H1 (cell line): ENCODE results near the gene CDC37. TPM values are rescaled to one million over a fixed set of nuclear protein-coding genes. Genes with fewer than 3 reads are reported as not detected.
A peak's percentile ranks its signal among the peaks of the same experiment; 100 is the strongest.

ENCODE experiments used
- CTCF ChIA-PET: fragments of 300-600 bp; sonication (Branson Sonifier 250); formaldehyde crosslinking; loops from one replicate; lab custom pipeline; 2021; ENCODE audit not compliant: partially characterized antibody; lab: Charles Lee
- POLR2A ChIA-PET: fragments of 300-600 bp; sonication (Branson Sonifier 250); formaldehyde crosslinking; loops from one replicate; lab custom pipeline; 2021; ENCODE audit warnings: inconsistent platforms; ENCODE audit not compliant: partially characterized antibody; lab: Charles Lee
- DNase-seq, 2 experiments: peaks; one replicate each; pipeline versions ENCODE4 v3.0.0 to v3.0.0-alpha.2; 2010 to 2022; ENCODE audit warnings: low spot score in 2 of 2, low read depth in 1 of 2, mixed read lengths in 1 of 2
- FAIRE-seq: peaks from 2 replicates; lab custom pipeline; 2011; peaks lifted over from hg19 to GRCh38; lab: Jason Lieb, UNC
- H2AFZ ChIP-seq: 2 replicates; pipeline ENCODE4 v1.8.1; 2012; ENCODE audit warnings: low read length, inconsistent platforms
- H2AK5ac ChIP-seq: 2 replicates; pipeline ENCODE4 v1.6.1; 2013; ENCODE audit warnings: low read depth, low read length
- H2BK120ac ChIP-seq: replicated peaks from 2 replicates; pipeline ENCODE3; 2013; ENCODE audit warnings: low read depth, low read length, inconsistent platforms
- H2BK12ac ChIP-seq: 2 replicates; pipeline ENCODE4 v1.6.1; 2013; ENCODE audit warnings: low read depth, low read length
- H2BK15ac ChIP-seq: 2 replicates; pipeline ENCODE4 v1.6.1; 2013; ENCODE audit warnings: low read length
- H2BK20ac ChIP-seq: 2 replicates; pipeline ENCODE4 v1.6.1; 2013; ENCODE audit warnings: low read length
- H2BK5ac ChIP-seq: 2 replicates; pipeline ENCODE4 v1.6.1; 2013; ENCODE audit warnings: low read depth, low read length
- H3K14ac ChIP-seq: 2 replicates; pipeline ENCODE4 v1.6.1; 2013; ENCODE audit warnings: inconsistent platforms; ENCODE audit not compliant: insufficient read length
- H3K18ac ChIP-seq: 2 replicates; pipeline ENCODE4 v1.6.1; 2013; ENCODE audit warnings: low read length; ENCODE audit errors: extremely low read depth
- H3K23ac ChIP-seq: 2 replicates; pipeline ENCODE4 v1.6.1; 2013; ENCODE audit warnings: inconsistent platforms; ENCODE audit not compliant: insufficient read length
- H3K23me2 ChIP-seq: 2 replicates; pipeline ENCODE4 v1.6.1; 2013; ENCODE audit warnings: low read depth, low read length
- H3K27ac ChIP-seq: 2 replicates; pipeline ENCODE4 v1.6.1; 2011; ENCODE audit warnings: low read depth, low read length, inconsistent platforms
- H3K27me3 ChIP-seq, 4 experiments: replicated peaks in 1 of 4; 1 replicate in 1 of 4; 2 replicates in 3 of 4; pipeline versions ENCODE4 v1.6.1 to v1.8.1; 2011 to 2013; ENCODE audit warnings: low read length in 3 of 4, mild to moderate bottlenecking in 3 of 4, inconsistent platforms in 2 of 4, mixed read lengths in 2 of 4, moderate library complexity in 1 of 4; ENCODE audit not compliant: control insufficient read depth in 3 of 4, insufficient read depth in 3 of 4; ENCODE audit errors: extremely low read depth in 1 of 4
- H3K36me3 ChIP-seq, 4 experiments: 2 replicates each; pipeline versions ENCODE4 v1.6.1 to v1.8.1; 2011 to 2013; ENCODE audit warnings: mild to moderate bottlenecking in 4 of 4, low read length in 3 of 4, moderate library complexity in 2 of 4, control low read depth in 1 of 4, inconsistent platforms in 1 of 4; ENCODE audit not compliant: insufficient read depth in 4 of 4, control insufficient read depth in 2 of 4
- H3K4ac ChIP-seq: replicated peaks from 2 replicates; pipeline ENCODE3; 2013; ENCODE audit warnings: low read length, low read depth, mixed read lengths, inconsistent platforms; ENCODE audit not compliant: insufficient read length
- H3K4me1 ChIP-seq, 4 experiments: replicated peaks in 1 of 4; 1 replicate in 1 of 4; 2 replicates in 3 of 4; pipeline versions ENCODE4 v1.6.1 to v1.8.1; 2011 to 2013; ENCODE audit warnings: low read length in 3 of 4, inconsistent platforms in 2 of 4, mixed read lengths in 1 of 4; ENCODE audit not compliant: insufficient read depth in 4 of 4, control insufficient read depth in 3 of 4
- H3K4me2 ChIP-seq, 2 experiments: 2 replicates each; pipeline versions ENCODE4 v1.6.1 to v1.8.1; 2011 to 2013; ENCODE audit warnings: low read depth in 2 of 2, low read length in 2 of 2, control low read depth in 1 of 2, inconsistent platforms in 1 of 2, mild to moderate bottlenecking in 1 of 2; ENCODE audit not compliant: insufficient read depth in 1 of 2
- H3K4me3 ChIP-seq, 4 experiments: fragments of 200-600, 300-600 bp in 1 of 4; sonication (generic), shearing (Covaris generic), sonication (Bioruptor Twin) in 1 of 4; 2 replicates each; pipeline versions ENCODE4 v1.5.1 to v1.8.1; 2011 to 2016; ENCODE audit warnings: low read length in 4 of 4, low read depth in 3 of 4, control low read depth in 2 of 4, inconsistent platforms in 2 of 4, mild to moderate bottlenecking in 2 of 4, mixed read lengths in 1 of 4, moderate library complexity in 1 of 4; ENCODE audit not compliant: insufficient read depth in 2 of 4; ENCODE audit errors: extremely low read depth in 1 of 4
- H3K56ac ChIP-seq: replicated peaks from 2 replicates; pipeline ENCODE3; 2013; ENCODE audit warnings: low read depth, mild to moderate bottlenecking, mixed read lengths, low read length, inconsistent platforms; ENCODE audit not compliant: insufficient read length
- H3K79me1 ChIP-seq: 2 replicates; pipeline ENCODE4 v1.6.1; 2013; ENCODE audit warnings: low read depth, low read length, control low read depth
- H3K79me2 ChIP-seq, 2 experiments: 2 replicates each; pipeline versions ENCODE4 v1.6.1 to v1.8.1; 2012 to 2013; ENCODE audit warnings: low read length in 2 of 2, mild to moderate bottlenecking in 2 of 2, inconsistent platforms in 1 of 2; ENCODE audit not compliant: insufficient read depth in 2 of 2, control insufficient read depth in 1 of 2
- H3K9ac ChIP-seq, 4 experiments: replicated peaks in 1 of 4; 1 replicate in 1 of 4; 2 replicates in 3 of 4; pipeline versions ENCODE4 v1.6.1 to v1.8.1; 2011 to 2013; ENCODE audit warnings: low read depth in 3 of 4, low read length in 3 of 4, control low read depth in 2 of 4, mild to moderate bottlenecking in 2 of 4, moderate library complexity in 2 of 4, inconsistent platforms in 1 of 4; ENCODE audit errors: extremely low read depth in 1 of 4
- H3K9me3 ChIP-seq, 2 experiments: 2 replicates each; pipeline versions ENCODE4 v1.6.1 to v1.8.1; 2012 to 2013; ENCODE audit warnings: mild to moderate bottlenecking in 2 of 2, moderate library complexity in 2 of 2, control low read depth in 1 of 2, inconsistent platforms in 1 of 2, low read depth in 1 of 2, low read length in 1 of 2, mixed read lengths in 1 of 2; ENCODE audit not compliant: insufficient read depth in 2 of 2
- H4K20me1 ChIP-seq, 2 experiments: replicated peaks in 1 of 2; 2 replicates each; pipeline versions ENCODE3 to v1.8.1; 2011 to 2013; ENCODE audit warnings: inconsistent platforms in 2 of 2, low read length in 2 of 2, mild to moderate bottlenecking in 1 of 2; ENCODE audit not compliant: insufficient read depth in 2 of 2, control insufficient read depth in 1 of 2
- H4K5ac ChIP-seq: 2 replicates; pipeline ENCODE4 v1.6.1; 2013; ENCODE audit warnings: low read length, low read depth, mixed read lengths, inconsistent platforms; ENCODE audit not compliant: insufficient read length
- H4K8ac ChIP-seq: 2 replicates; pipeline ENCODE4 v1.8.0; 2013; ENCODE audit warnings: mild to moderate bottlenecking, moderate library complexity, low read length, inconsistent platforms; ENCODE audit not compliant: insufficient read depth; ENCODE audit errors: extremely low read depth
- H4K91ac ChIP-seq: replicated peaks from 2 replicates; pipeline ENCODE3; 2013; ENCODE audit warnings: low read length, mixed read lengths, inconsistent platforms; ENCODE audit not compliant: insufficient read length
- CTCF ChIP-seq, 3 experiments: IDR thresholded peaks; 1 replicate in 2 of 3; 2 replicates in 1 of 3; pipeline versions ENCODE4 v1.5.1 to v1.6.1; 2011; ENCODE audit warnings: low read length in 3 of 3, mild to moderate bottlenecking in 3 of 3, inconsistent platforms in 2 of 3, low read depth in 1 of 3, moderate library complexity in 1 of 3; ENCODE audit not compliant: insufficient read depth in 1 of 3; ENCODE audit errors: control extremely low read depth in 1 of 3
- HDAC6 ChIP-seq: IDR thresholded peaks from one replicate; pipeline ENCODE4 v1.7.1; 2012; ENCODE audit warnings: low read depth, mild to moderate bottlenecking, inconsistent platforms, low read length, moderate library complexity
- POU5F1 ChIP-seq: IDR thresholded peaks from 2 replicates; pipeline ENCODE4 v1.6.1; 2011; ENCODE audit warnings: low read depth, mild to moderate bottlenecking, low read length, moderate library complexity
- TCF12 ChIP-seq: IDR thresholded peaks from 2 replicates; pipeline ENCODE4 v1.6.1; 2011; ENCODE audit warnings: low read depth, mild to moderate bottlenecking, low read length
- TEAD4 ChIP-seq: IDR thresholded peaks from 2 replicates; pipeline ENCODE4 v1.6.1; 2012; ENCODE audit warnings: low read depth, low read length, inconsistent platforms, mixed read lengths
- WGBS, 2 experiments: shearing (Covaris generic) in 1 of 2; methylation state at CpG; one replicate each; pipeline versions ENCODE4 v1.1.6 to v1.1.7; 2013 to 2015; ENCODE audit warnings: low lambda C conversion rate in 2 of 2, mixed read lengths in 2 of 2, inconsistent platforms in 1 of 2, low coverage in 1 of 2, missing lambda C conversion rate in 1 of 2; ENCODE audit not compliant: insufficient replicate concordance in 2 of 2, insufficient coverage in 1 of 2, insufficient read length in 1 of 2; ENCODE audit errors: extremely low coverage in 1 of 2, missing lambda C conversion rate in 1 of 2; 5-methylcytosine and 5-hydroxymethylcytosine counted together
- polyA plus RNA-seq, 7 experiments: library from polyadenylated mRNA; depleted of rRNA in 3 of 7; stranded (reverse) in 5 of 7; unstranded in 2 of 7; fragments of >200 nt in 5 of 7; fragments of 200-250 nt in 2 of 7; gene quantifications; 1 replicate in 5 of 7; 2 replicates in 1 of 7; 4 replicates in 1 of 7; pipeline versions ENCODE4 v1.2.1 to v1.2.3, GENCODE V29; 2011 to 2013; ENCODE audit warnings: missing spikeins in 2 of 7, mixed read lengths in 2 of 7
- total RNA-seq: library from RNA; stranded (reverse); fragmentation: NEBNext Ultra II Directional; extraction: Animal tissue kit (Norgen Biotek cat#: 25700); gene quantifications from 2 replicates; pipeline ENCODE4 v1.2.1, GENCODE V29; 2021

CDC37 gene
- total and polyA plus RNA-seq, 2 of the 8 experiments (the other 6 are each of a cell fraction or from before 2014, with no cell fraction given), result 162 to 181 TPM

GRCh38 chr19:10439588-10439987, 36.2 kb upstream of the CDC37 start:
- Histone ChIP-seq H2BK15ac (no peak overlapping the region), H3K4me1 (no peaks in the 10 kb centered on the region), H3K23ac (no peak overlapping the region), H3K4me2 (no peak overlapping the region), H3K79me1 (no peaks in the 10 kb centered on the region), H3K9ac (0 out of 7 replicates have a peak overlapping the region, but pooled peaks of 1 of the 4 experiments have one; percentile 4), H2AK5ac (no peak overlapping the region), H2BK5ac (no peak overlapping the region), H3K4ac (no peak overlapping the region), H3K9me3 (no peaks in the 10 kb centered on the region), H2BK120ac (no peak overlapping the region)
- 88% methylated on average over 5 of the region's 5 CpGs; no CpG with 5 or more reads in 1 of the 2 experiments for WGBS, 2 experiments
- no peak for DNase-seq
- ChIA-PET CTCF (interaction anchor here (1.2 kb wide), 1 partner anchor 49 kb away, joined by 4 read pairs; no protein-coding TSS in a partner anchor), POLR2A (no interaction called here)
- FAIRE-seq, result no peak
- TF ChIP-seq POU5F1 (no peak), TEAD4 (no peak), CTCF (IDR thresholded peaks at IDR 0.05; ENCODE audit: control extremely low read depth in 1 of 3, insufficient read depth in 1 of 3, low read depth in 1 of 3, low read length in 3 of 3) (no peak), HDAC6 (no peak), TCF12 (no peak)
- TF ChIP-seq, all 59 proteins: peak for 0
- Histone ChIP-seq H3K4me3 (no peak overlapping the region), H2BK12ac (no peak overlapping the region), H3K27ac (no peak overlapping the region), H4K91ac (no peak overlapping the region), H4K20me1 (no peaks in the 10 kb centered on the region), H3K36me3 (no peaks in the 10 kb centered on the region), H2BK20ac (no peak overlapping the region), H3K14ac (no peak overlapping the region), H3K56ac (no peak overlapping the region), H2AFZ (no peak overlapping the region), H3K27me3 (0 out of 7 replicates have a peak, but pooled peaks cover 0 to 2% (median 0%) of the 10 kb centered on the region in 4 experiments), H3K79me2 (no peaks in the 10 kb centered on the region), H4K8ac (no peak overlapping the region), H4K5ac (no peak overlapping the region), H3K18ac (no peak overlapping the region), H3K23me2 (no peaks in the 10 kb centered on the region)
